GM13976 (cell line): Measurements from ENCODE around the gene SFXN5.

Experiments used
- DNase-seq: peaks from one replicate; pipeline ENCODE4 v3.0.0; 2012; ENCODE audit warnings: low spot score
- CTCF ChIP-seq: IDR thresholded peaks from 2 replicates; pipeline ENCODE4 v1.5.1; 2012; ENCODE audit warnings: borderline replicate concordance, mild to moderate bottlenecking; ENCODE audit not compliant: insufficient read depth; ENCODE audit errors: extremely low read depth, missing control alignments, control extremely low read depth
- in situ Hi-C: fragments of 300-500 bp; cut with MboI; formaldehyde crosslinking; loops from one replicate; pipeline ENCODE4 v1.12.0; 2022; ENCODE audit warnings: low sequenced_read_pairs, mixed read lengths, inconsistent platforms; ENCODE audit not compliant: unreplicated experiment

The SFXN5 gene

DNA sequence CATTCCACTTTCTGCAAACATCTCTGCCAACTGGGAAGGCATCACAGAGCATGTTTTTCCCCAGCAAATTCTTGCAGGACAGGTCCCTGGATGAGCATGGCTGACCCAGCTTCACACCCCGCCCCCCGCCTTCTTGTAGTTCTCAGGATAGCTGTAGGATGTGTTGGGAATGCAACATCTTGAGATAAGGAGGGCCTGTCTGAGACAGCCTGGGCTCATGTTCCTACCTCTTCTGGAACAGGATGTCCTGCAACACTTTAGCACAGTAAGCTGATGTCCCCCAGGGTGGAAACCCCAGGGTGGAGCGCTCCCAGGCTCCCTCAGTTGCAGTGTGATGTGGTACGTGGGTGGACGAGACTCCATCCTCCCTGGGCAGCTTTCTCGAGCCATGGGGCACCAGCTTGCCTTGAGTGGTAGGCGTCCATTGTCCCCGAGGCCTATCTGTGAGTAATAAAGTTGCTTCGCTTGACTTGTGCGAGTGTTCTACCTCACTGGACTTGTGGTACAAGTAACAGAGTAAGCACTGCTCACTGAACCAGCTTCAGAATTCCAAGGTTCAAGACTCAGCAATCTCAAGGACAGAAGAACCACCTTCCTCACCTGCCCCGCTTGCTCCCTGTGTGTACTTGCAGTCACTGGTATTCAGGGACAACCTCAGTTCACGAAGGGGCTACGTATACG, 105.6 kb downstream of the SFXN5 start:
- DNase-seq: no peak
- in situ Hi-C loops: no loop called here
- no peak for TF ChIP-seq CTCF

DNA sequence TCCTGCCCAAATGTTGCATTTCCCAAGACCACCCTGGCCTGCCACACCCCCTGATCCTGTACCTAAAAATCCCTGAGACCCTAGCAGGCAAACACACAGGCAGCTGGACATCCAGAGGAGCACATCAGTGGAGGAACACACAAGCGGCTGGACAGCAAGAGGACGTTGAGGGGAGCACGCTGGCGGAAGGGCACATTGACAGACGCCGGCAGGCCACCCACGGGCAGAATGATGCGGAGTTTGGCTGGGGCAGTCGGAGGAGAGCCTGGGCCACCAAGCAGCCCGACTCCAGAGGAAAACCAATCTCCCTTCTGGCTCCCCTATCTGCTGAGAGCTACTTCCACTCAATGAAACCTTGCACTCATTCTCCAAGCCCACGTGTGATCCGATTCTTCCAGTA, 106.5 kb downstream of the SFXN5 start:
- TF ChIP-seq CTCF: no peak
- DNase-seq: no peak
- in situ Hi-C loops: no loop called here

DNA sequence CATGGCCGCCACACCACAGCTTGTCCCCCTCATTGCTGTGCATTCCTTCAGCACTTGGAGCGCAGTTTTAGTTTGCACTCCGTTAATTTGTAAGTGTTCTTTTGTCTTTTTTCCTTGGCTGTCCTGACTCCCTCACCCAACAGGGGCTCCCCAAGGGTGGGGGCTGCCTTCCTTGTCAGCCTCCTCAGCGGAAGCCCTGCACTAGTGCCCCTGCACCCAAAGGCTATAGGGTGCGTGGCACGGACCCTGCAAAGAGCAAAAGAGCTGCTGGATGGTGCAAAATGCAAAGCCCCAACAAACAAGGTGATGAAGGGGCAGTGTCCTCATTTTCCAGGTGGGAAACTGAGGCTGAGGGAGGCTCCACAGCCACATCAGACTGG, 107.4 kb downstream of the SFXN5 start:
- no peak for DNase-seq
- in situ Hi-C loops: no loop called here
- TF ChIP-seq CTCF: no peak

DNA sequence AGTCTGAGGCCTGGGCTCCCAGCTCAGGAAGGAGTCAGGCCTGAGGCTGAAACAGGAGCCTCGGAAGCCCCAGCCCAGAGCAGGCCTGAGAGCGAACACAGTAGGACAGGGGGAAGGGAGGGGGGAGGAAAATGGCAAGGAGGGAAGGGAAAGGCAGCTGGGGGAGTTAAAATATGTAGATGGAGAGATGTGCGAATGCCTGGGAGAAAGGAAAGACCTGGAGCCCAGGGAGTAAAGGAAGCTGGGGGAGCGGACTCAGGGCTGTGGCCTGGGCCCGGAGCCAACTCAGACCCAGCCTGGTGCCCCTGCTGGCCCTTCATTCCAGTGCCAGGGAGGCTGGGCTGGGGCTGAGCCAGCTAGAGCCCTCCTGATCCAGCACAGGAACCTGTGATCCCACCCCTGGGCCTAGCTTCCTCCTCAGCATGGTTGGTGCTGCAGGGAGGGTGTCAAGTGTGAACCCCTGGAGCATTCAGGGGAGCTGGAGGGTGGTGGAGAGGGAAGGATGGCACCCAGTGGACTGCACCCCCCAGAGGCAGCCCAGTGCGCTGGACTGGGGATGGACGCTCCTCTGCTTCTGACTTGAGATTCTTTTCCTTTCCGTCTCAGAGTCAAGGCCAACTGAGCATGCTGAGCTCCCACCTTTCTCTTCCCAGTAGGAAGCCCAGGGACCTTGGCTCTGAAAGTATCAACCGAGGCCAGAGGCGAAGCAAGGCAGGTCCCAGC, 107.9 kb downstream of the SFXN5 start:
- no peak for TF ChIP-seq CTCF
- no peak for DNase-seq
- in situ Hi-C loops: no loop called here

GRCh38 chr2:72962911-72963310, 108.6 kb downstream of the SFXN5 start:
- DNase-seq: no peak
- in situ Hi-C loops: no loop called here
- no peak for TF ChIP-seq CTCF

DNA sequence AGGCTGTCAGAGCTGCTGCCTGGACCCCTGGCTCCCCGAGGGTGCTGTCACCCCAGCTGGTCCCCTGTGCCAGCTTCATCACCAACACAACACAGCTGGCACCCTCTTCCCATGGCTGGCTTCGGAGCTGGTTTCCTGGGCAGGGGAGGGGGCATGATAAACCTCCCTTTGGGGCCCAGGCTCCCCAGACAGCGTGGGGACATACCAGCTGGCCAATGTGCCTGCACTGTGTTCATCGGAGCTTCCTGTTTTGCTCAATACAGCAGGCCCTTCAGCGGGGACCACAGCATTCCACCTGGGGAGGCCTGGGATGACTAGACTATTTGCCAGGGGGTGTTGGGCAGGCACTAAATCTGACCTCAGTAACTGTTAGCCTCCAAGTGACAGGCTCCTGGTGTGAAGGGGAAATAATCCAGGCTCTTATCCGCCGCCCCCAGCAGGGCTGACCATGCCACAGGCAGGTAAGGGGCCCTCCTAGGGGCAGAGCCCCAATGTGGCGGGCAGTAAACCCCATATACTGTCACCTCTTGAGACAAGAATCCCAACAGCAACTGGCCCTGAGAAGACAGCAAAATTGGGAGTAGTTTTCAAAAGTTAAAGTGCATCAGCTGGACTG, 109.6 kb downstream of the SFXN5 start:
- DNase-seq: no peak
- no peak for TF ChIP-seq CTCF
- in situ Hi-C loops: no loop called here
